ENCODE measurements around the gene DDX1.

Gene DDX1

GRCh38 chr2:15647622-15648590 is 56.2 kb downstream of the DDX1 start:
- no peak for DNase-seq

GRCh38 chr2:15648593-15649525 is 57.2 kb downstream of the DDX1 start:
- no peak for DNase-seq

GRCh38 chr2:15649561-15650255 is 58.0 kb downstream of the DDX1 start:
- no peak for DNase-seq

GRCh38 chr2:15650616-15651366 is 59.1 kb downstream of the DDX1 start:
- DNase-seq: no peak

- DNase-seq: no peak
These were observed 59.7 kb downstream of the DDX1 start for GRCh38 chr2:15651367-15651727.

GRCh38 chr2:15652252-15652651 is 60.6 kb downstream of the DDX1 start:
- DNase-seq: no peak

- DNase-seq: no peak
These were observed 61.1 kb downstream of the DDX1 start for GRCh38 chr2:15652801-15653200.

- DNase-seq: no peak
These were observed 62.4 kb downstream of the DDX1 start for GRCh38 chr2:15653806-15654726.

GRCh38 chr2:15654727-15655073 is 63.0 kb downstream of the DDX1 start:
- no peak for DNase-seq

- no peak for DNase-seq
These were observed 63.6 kb downstream of the DDX1 start for GRCh38 chr2:15655123-15655887.

- DNase-seq: no peak
These were observed 64.4 kb downstream of the DDX1 start for GRCh38 chr2:15656090-15656489.

- DNase-seq: no peak
These were observed 66.1 kb downstream of the DDX1 start for GRCh38 chr2:15657759-15658158.

- DNase-seq: no peak
These were observed 67.2 kb downstream of the DDX1 start for GRCh38 chr2:15658911-15659310.

GRCh38 chr2:15660491-15661294 is 69.0 kb downstream of the DDX1 start:
- no peak for DNase-seq

GRCh38 chr2:15661295-15661569 is 69.6 kb downstream of the DDX1 start:
- DNase-seq: no peak

- DNase-seq: no peak
These were observed 70.4 kb downstream of the DDX1 start for GRCh38 chr2:15662026-15662425.

- DNase-seq: no peak
These were observed 70.9 kb downstream of the DDX1 start for GRCh38 chr2:15662579-15662978.

GRCh38 chr2:15663802-15664201 is 72.1 kb downstream of the DDX1 start:
- no peak for DNase-seq

GRCh38 chr2:15664273-15665066 is 72.8 kb downstream of the DDX1 start:
- DNase-seq: no peak
